Panc1 (cell line): Measurements from ENCODE around the gene GPNMB. TPM values are rescaled to one million over a fixed set of nuclear protein-coding genes. Genes with fewer than 3 reads are reported as not detected.

Source experiments
- ATAC-seq: fragments of 200-7000 bp; cut with Tn5 transposase; 2 replicates; pipeline ENCODE4 v1.9.1; 2020; ENCODE audit warnings: mild to moderate bottlenecking, moderate library complexity
- BruUV-seq: library from RNA; stranded (reverse); fragments of 400-500 nt; replicated peaks from 2 replicates; lab custom pipeline; 2021; lab: Mats Ljungman, UMichigan
- CTCF ChIA-PET: fragments of 300-600 bp; sonication (Branson Sonifier 250); formaldehyde crosslinking; loops from one replicate; lab custom pipeline; 2022; ENCODE audit warnings: antibody characterized with exemption; lab: Charles Lee
- POLR2A ChIA-PET: fragments of 300-600 bp; sonication (Branson Sonifier 250); formaldehyde crosslinking; loops from one replicate; lab custom pipeline; 2022; ENCODE audit warnings: antibody characterized with exemption; lab: Charles Lee
- DNase-seq: peaks from one replicate; pipeline ENCODE4 v3.0.0-alpha.2; 2010; ENCODE audit warnings: low read depth, low spot score
- H3K27ac ChIP-seq: 2 replicates; pipeline ENCODE4 v1.5.1; 2011; ENCODE audit warnings: mild to moderate bottlenecking, low read length, inconsistent platforms
- H3K27me3 ChIP-seq: fragments of 200-500 bp; sonication (Bioruptor generic); 2 replicates; pipeline ENCODE4 v1.6.0; 2014; ENCODE audit warnings: low read length, inconsistent platforms; ENCODE audit not compliant: control insufficient read depth, insufficient read depth
- H3K36me3 ChIP-seq: fragments of 200-500 bp; sonication (Bioruptor generic); 2 replicates; pipeline ENCODE4 v1.5.1; 2014; ENCODE audit warnings: inconsistent platforms, mild to moderate bottlenecking, low read length, moderate library complexity; ENCODE audit not compliant: control insufficient read depth, insufficient read depth
- H3K4me1 ChIP-seq: 2 replicates; pipeline ENCODE4 v1.5.1; 2011; ENCODE audit warnings: inconsistent platforms, mild to moderate bottlenecking, low read length, moderate library complexity; ENCODE audit not compliant: control insufficient read depth, insufficient read depth
- H3K4me3 ChIP-seq, 2 experiments: 2 replicates each; pipeline ENCODE4 v1.5.1; 2011 to 2012; ENCODE audit warnings: low read depth in 2 of 2, low read length in 2 of 2, mild to moderate bottlenecking in 2 of 2, inconsistent platforms in 1 of 2, moderate library complexity in 1 of 2
- H3K9me3 ChIP-seq: fragments of 200-500 bp; sonication (Bioruptor generic); 2 replicates; pipeline ENCODE4 v1.5.1; 2014; ENCODE audit warnings: low read depth, mild to moderate bottlenecking, inconsistent platforms, low read length, moderate library complexity; ENCODE audit not compliant: control insufficient read depth, insufficient read depth
- CTCF ChIP-seq: fragments of 450-650 bp; IDR thresholded peaks from 2 replicates; pipeline ENCODE4 v1.5.1; 2017; ENCODE audit warnings: mild to moderate bottlenecking
- POLR2AphosphoS5 ChIP-seq: IDR thresholded peaks from 2 replicates; pipeline ENCODE4 v1.6.1; 2012; ENCODE audit warnings: mild to moderate bottlenecking, low read depth, low read length, moderate library complexity
- SIN3A ChIP-seq: IDR thresholded peaks from 2 replicates; pipeline ENCODE4 v1.6.1; 2012; ENCODE audit warnings: low read depth, mild to moderate bottlenecking, low read length, moderate library complexity, borderline replicate concordance; ENCODE audit not compliant: insufficient read depth
- TCF7L2 ChIP-seq: IDR thresholded peaks from 2 replicates; pipeline ENCODE4 v1.6.1; 2011; ENCODE audit warnings: mild to moderate bottlenecking, low read depth, low read length, inconsistent platforms
- in situ Hi-C: cut with HindIII; loops from 2 replicates; pipeline ENCODE4 v1.10.0; 2016; ENCODE audit warnings: low sequenced_read_pairs, low pct_unique_long_range_greater_than_20kb
- intact Hi-C: fragments of 100-400 bp; cut with micrococcal nuclease; formaldehyde crosslinking; loops from one replicate; pipeline ENCODE4 v1.10.0; 2022; ENCODE audit not compliant: unreplicated experiment
- total RNA-seq: library from RNA; stranded (reverse); gene quantifications from one replicate; pipeline ENCODE4 v1.2.1, GENCODE V29; 2021; ENCODE audit not compliant: unreplicated experiment
- TF ChIP-seq, protein P1 (sequence below), 2 experiments: IDR thresholded peaks; 2 replicates each; pipeline ENCODE4 v1.6.1; 2011 to 2012; ENCODE audit warnings: low read depth in 2 of 2, control low read depth in 1 of 2, low read length in 1 of 2, mild to moderate bottlenecking in 1 of 2, moderate library complexity in 1 of 2; ENCODE audit not compliant: insufficient read depth in 1 of 2

Gene GPNMB
- total RNA-seq, 1 experiment from 2014 or later = 2.1 TPM

GRCh38 chr7:23204241-23204640 is 42.3 kb upstream of the GPNMB start:
- intact Hi-C loops (no loop called here), in situ Hi-C loops (no loop called here)
- no TSS peak for BruUV-seq
- no peak for DNase-seq
- Histone ChIP-seq H3K4me3 (no peak overlapping the region), H3K9me3 (no peaks in the 10 kb centered on the region), H3K27ac (no peak overlapping the region), H3K4me1 (no peaks in the 10 kb centered on the region), H3K36me3 (peaks cover 18% of the 10 kb centered on the region), H3K27me3 (no peaks in the 10 kb centered on the region)
- POLR2A ChIA-PET = no interaction called here
- TF ChIP-seq POLR2AphosphoS5 (no peak), CTCF (no peak), SIN3A (no peak), TCF7L2 (no peak)
- TF ChIP-seq, protein P1, sequence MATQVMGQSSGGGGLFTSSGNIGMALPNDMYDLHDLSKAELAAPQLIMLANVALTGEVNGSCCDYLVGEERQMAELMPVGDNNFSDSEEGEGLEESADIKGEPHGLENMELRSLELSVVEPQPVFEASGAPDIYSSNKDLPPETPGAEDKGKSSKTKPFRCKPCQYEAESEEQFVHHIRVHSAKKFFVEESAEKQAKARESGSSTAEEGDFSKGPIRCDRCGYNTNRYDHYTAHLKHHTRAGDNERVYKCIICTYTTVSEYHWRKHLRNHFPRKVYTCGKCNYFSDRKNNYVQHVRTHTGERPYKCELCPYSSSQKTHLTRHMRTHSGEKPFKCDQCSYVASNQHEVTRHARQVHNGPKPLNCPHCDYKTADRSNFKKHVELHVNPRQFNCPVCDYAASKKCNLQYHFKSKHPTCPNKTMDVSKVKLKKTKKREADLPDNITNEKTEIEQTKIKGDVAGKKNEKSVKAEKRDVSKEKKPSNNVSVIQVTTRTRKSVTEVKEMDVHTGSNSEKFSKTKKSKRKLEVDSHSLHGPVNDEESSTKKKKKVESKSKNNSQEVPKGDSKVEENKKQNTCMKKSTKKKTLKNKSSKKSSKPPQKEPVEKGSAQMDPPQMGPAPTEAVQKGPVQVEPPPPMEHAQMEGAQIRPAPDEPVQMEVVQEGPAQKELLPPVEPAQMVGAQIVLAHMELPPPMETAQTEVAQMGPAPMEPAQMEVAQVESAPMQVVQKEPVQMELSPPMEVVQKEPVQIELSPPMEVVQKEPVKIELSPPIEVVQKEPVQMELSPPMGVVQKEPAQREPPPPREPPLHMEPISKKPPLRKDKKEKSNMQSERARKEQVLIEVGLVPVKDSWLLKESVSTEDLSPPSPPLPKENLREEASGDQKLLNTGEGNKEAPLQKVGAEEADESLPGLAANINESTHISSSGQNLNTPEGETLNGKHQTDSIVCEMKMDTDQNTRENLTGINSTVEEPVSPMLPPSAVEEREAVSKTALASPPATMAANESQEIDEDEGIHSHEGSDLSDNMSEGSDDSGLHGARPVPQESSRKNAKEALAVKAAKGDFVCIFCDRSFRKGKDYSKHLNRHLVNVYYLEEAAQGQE (IDR thresholded peaks at IDR 0.05; ENCODE audit: insufficient read depth in 1 of 2, low read depth in 2 of 2, low read length in 1 of 2) = no peak
- ATAC-seq = no peak
- CTCF ChIA-PET = no interaction called here

- no peak for DNase-seq
- no peak for ATAC-seq
- in situ Hi-C loops (no loop called here), intact Hi-C loops (no loop called here)
- peaks cover 6% of the 10 kb centered on the region; the same call in 1 of the 2 replicates for H3K36me3 ChIP-seq
- ChIA-PET CTCF (no interaction called here), POLR2A (no interaction called here)
- H3K27me3 ChIP-seq = no peaks in the 10 kb centered on the region
- H3K4me3 ChIP-seq = no peak overlapping the region
- TF ChIP-seq SIN3A (no peak), TCF7L2 (no peak), CTCF (no peak), POLR2AphosphoS5 (no peak)
- TF ChIP-seq, protein P1 (IDR thresholded peaks at IDR 0.05; ENCODE audit: insufficient read depth in 1 of 2, low read depth in 2 of 2, low read length in 1 of 2) = no peak
- H3K27ac ChIP-seq = no peak overlapping the region
- H3K4me1 ChIP-seq = no peaks in the 10 kb centered on the region
- H3K9me3 ChIP-seq = no peaks in the 10 kb centered on the region
- BruUV-seq = no TSS peak
Observed at GRCh38 chr7:23205577-23205908, 41.0 kb upstream of the GPNMB start.
